ENCODE data around the gene ALG1L2.
"Not testable (repeated sequence)": the region's sequence is repeated elsewhere in the genome, so short reads cannot be mapped to it uniquely, and the experiment has no call there.

Gene ALG1L2

GRCh38 chr3:130136337-130136736 is 54.7 kb downstream of the ALG1L2 start:
- DNase-seq, result not testable (repeated sequence)

- not testable (repeated sequence) for DNase-seq
These were observed 56.1 kb downstream of the ALG1L2 start for GRCh38 chr3:130137685-130138084.

GRCh38 chr3:130138992-130139391 is 57.4 kb downstream of the ALG1L2 start:
- not testable (repeated sequence) for DNase-seq

- DNase-seq, result not testable (repeated sequence)
These were observed 59.1 kb downstream of the ALG1L2 start for GRCh38 chr3:130140756-130141155.

GRCh38 chr3:130143648-130144327 is 62.2 kb downstream of the ALG1L2 start:
- DNase-seq, result not testable (repeated sequence)

- DNase-seq, result not testable (repeated sequence)
These were observed 62.7 kb downstream of the ALG1L2 start for GRCh38 chr3:130144328-130144650.

- DNase-seq, result not testable (repeated sequence)
These were observed 63.8 kb downstream of the ALG1L2 start for GRCh38 chr3:130145456-130145855.

- not testable (repeated sequence) for DNase-seq
These were observed 64.8 kb downstream of the ALG1L2 start for GRCh38 chr3:130146465-130146864.

All from activated naive CD4-positive, alpha-beta T cell (primary cell).